ENCODE results near the gene GNAS. TPM values are rescaled to one million over a fixed set of nuclear protein-coding genes. Genes with fewer than 3 reads are reported as not detected.

GNAS gene
- total RNA-seq, 2 experiments from 2014 or later = 1,245 to 1,317 TPM

- H3K36me3 Mint-ChIP-seq (ENCODE audit: low read depth) = no peaks in the 10 kb centered on the region
- H3K27me3 Mint-ChIP-seq = peaks cover 28% of the 10 kb centered on the region
- H3K9me3 Mint-ChIP-seq = no peaks in the 10 kb centered on the region
- ChIA-PET CTCF (no interaction called here), POLR2A (no interaction called here)
- intact Hi-C loops (cut with DNase I, micrococcal nuclease) = no loop called here
- H3K27ac Mint-ChIP-seq = no peak overlapping the region
- no peak overlapping the region for H3K4me3 Mint-ChIP-seq
- DNase-seq (no peak), ATAC-seq (ENCODE audit: poor library complexity) (no peak)
- no peak overlapping the region for H3K4me3 ChIP-seq (ENCODE audit: low read length)
- no peak for TF ChIP-seq CTCF (IDR thresholded peaks at IDR 0.05)
- H3K4me1 Mint-ChIP-seq (ENCODE audit: low read depth) = no peaks in the 10 kb centered on the region
- H3K4me1 ChIP-seq (ENCODE audit: insufficient read depth, low read length) = no peaks in the 10 kb centered on the region
- no peak overlapping the region for H3K27ac ChIP-seq (ENCODE audit: low read depth in 1 of 2, low read length in 2 of 2)
- H3K9me3 ChIP-seq (ENCODE audit: control insufficient read depth in 1 of 2, insufficient read depth in 1 of 2, low read length in 2 of 2) = no peaks in the 10 kb centered on the region
- no peaks in the 10 kb centered on the region for H3K36me3 ChIP-seq (ENCODE audit: insufficient read depth, low read length)
- H3K27me3 ChIP-seq (ENCODE audit: control insufficient read depth in 1 of 2, insufficient read depth in 2 of 2, low read length in 2 of 2) = peaks cover 2 to 8% of the 10 kb centered on the region in 2 experiments
Observed at GRCh38 chr20:58927490-58928061, 75.1 kb downstream of the GNAS start.

GRCh38 chr20:58930496-58930895, 78.0 kb downstream of the GNAS start:
- DNase-seq = no peak
- TF ChIP-seq CTCF (IDR thresholded peaks at IDR 0.05) = no peak
- no peak overlapping the region for H3K27ac Mint-ChIP-seq
- H3K4me3 ChIP-seq (ENCODE audit: low read length) = no peak overlapping the region
- no peak for ATAC-seq (ENCODE audit: poor library complexity)
- H3K9me3 ChIP-seq (ENCODE audit: control insufficient read depth in 1 of 2, insufficient read depth in 1 of 2, low read length in 2 of 2) = no peaks in the 10 kb centered on the region
- no peaks in the 10 kb centered on the region for H3K36me3 ChIP-seq (ENCODE audit: insufficient read depth, low read length)
- intact Hi-C loops (cut with DNase I, micrococcal nuclease) = no loop called here
- no peaks in the 10 kb centered on the region for H3K36me3 Mint-ChIP-seq (ENCODE audit: low read depth)
- peaks cover 47% of the 10 kb centered on the region for H3K27me3 Mint-ChIP-seq
- no peaks in the 10 kb centered on the region for H3K4me1 ChIP-seq (ENCODE audit: insufficient read depth, low read length)
- no peak overlapping the region for H3K4me3 Mint-ChIP-seq
- ChIA-PET POLR2A (no interaction called here), CTCF (no interaction called here)
- peaks cover 2 to 8% of the 10 kb centered on the region in 2 experiments for H3K27me3 ChIP-seq (ENCODE audit: control insufficient read depth in 1 of 2, insufficient read depth in 2 of 2, low read length in 2 of 2)
- H3K27ac ChIP-seq (ENCODE audit: low read depth in 1 of 2, low read length in 2 of 2) = no peak overlapping the region
- H3K9me3 Mint-ChIP-seq = no peaks in the 10 kb centered on the region
- H3K4me1 Mint-ChIP-seq (ENCODE audit: low read depth) = no peaks in the 10 kb centered on the region

GRCh38 chr20:58932170-58932569, 79.7 kb downstream of the GNAS start:
- H3K4me1 Mint-ChIP-seq (ENCODE audit: low read depth) = no peaks in the 10 kb centered on the region
- H3K36me3 Mint-ChIP-seq (ENCODE audit: low read depth) = no peaks in the 10 kb centered on the region
- H3K27ac ChIP-seq (ENCODE audit: low read depth in 1 of 2, low read length in 2 of 2) = no peak overlapping the region
- intact Hi-C loops (cut with DNase I, micrococcal nuclease) = no loop called here
- H3K9me3 Mint-ChIP-seq = no peaks in the 10 kb centered on the region
- no peaks in the 10 kb centered on the region for H3K9me3 ChIP-seq (ENCODE audit: control insufficient read depth in 1 of 2, insufficient read depth in 1 of 2, low read length in 2 of 2)
- DNase-seq = no peak
- no peaks in the 10 kb centered on the region for H3K4me1 ChIP-seq (ENCODE audit: insufficient read depth, low read length)
- ChIA-PET POLR2A (no interaction called here), CTCF (interaction anchor here (0.6 kb wide), 1 partner anchor 297 kb away, joined by 3 read pairs; no protein-coding TSS in a partner anchor)
- peaks cover 2 to 8% of the 10 kb centered on the region in 2 experiments for H3K27me3 ChIP-seq (ENCODE audit: control insufficient read depth in 1 of 2, insufficient read depth in 2 of 2, low read length in 2 of 2)
- H3K4me3 Mint-ChIP-seq = no peak overlapping the region
- H3K27me3 Mint-ChIP-seq = peaks cover 56% of the 10 kb centered on the region
- no peak overlapping the region for H3K4me3 ChIP-seq (ENCODE audit: low read length)
- ATAC-seq (ENCODE audit: poor library complexity) = no peak
- H3K27ac Mint-ChIP-seq = no peak overlapping the region
- no peaks in the 10 kb centered on the region for H3K36me3 ChIP-seq (ENCODE audit: insufficient read depth, low read length)
- no peak for TF ChIP-seq CTCF (IDR thresholded peaks at IDR 0.05)

All from CD4-positive, alpha-beta T cell (primary cell).